KBM-7 (cell line): ENCODE measurements around the gene ST6GALNAC6.
"Not testable (repeated sequence)": the region's sequence is repeated elsewhere in the genome, so short reads cannot be mapped to it uniquely, and the experiment has no call there.

Experiments used
- DNase-seq: peaks from one replicate; pipeline ENCODE4 v3.0.0-alpha.2; 2015
- in situ Hi-C: fragments of 300-500 bp; cut with MboI; formaldehyde crosslinking; loops from 2 replicates; pipeline ENCODE4 v1.14.3; 2020; ENCODE audit warnings: low sequenced_read_pairs, low pct_unique_long_range_greater_than_20kb, mixed read lengths

The ST6GALNAC6 gene

GRCh38 chr9:127903557-127904475, 4.4 kb upstream of the ST6GALNAC6 start:
- in situ Hi-C loops, result loop anchor here (25.0 kb wide), 1 partner anchor 317 kb away; no protein-coding TSS in a partner anchor
- DNase-seq, result peak; percentile 86

GRCh38 chr9:127898433-127899127, 823 bp downstream of the ST6GALNAC6 start:
- DNase-seq, result peak; percentile 48
- in situ Hi-C loops, result no loop called here

- in situ Hi-C loops, result no loop called here
- peak; percentile 58 for DNase-seq
Measured at GRCh38 chr9:127897193-127897692, 2.2 kb downstream of the ST6GALNAC6 start.

- in situ Hi-C loops, result no loop called here
Measured at GRCh38 chr9:127896395-127897192, 2.8 kb downstream of the ST6GALNAC6 start.

GRCh38 chr9:127895811-127896210, 3.6 kb downstream of the ST6GALNAC6 start:
- in situ Hi-C loops, result no loop called here
- DNase-seq, result no peak

More at GRCh38 chr9:127896395-127897192, 2.8 kb downstream of the ST6GALNAC6 start:
- DNase-seq, result no peak

GRCh38 chr9:127893392-127893791, 6.0 kb downstream of the ST6GALNAC6 start:
- in situ Hi-C loops, result no loop called here
- DNase-seq, result no peak

GRCh38 chr9:127892831-127893230, 6.6 kb downstream of the ST6GALNAC6 start:
- DNase-seq, result no peak
- in situ Hi-C loops, result no loop called here

- no peak for DNase-seq
- in situ Hi-C loops, result no loop called here
Measured at GRCh38 chr9:127890053-127890452, 9.3 kb downstream of the ST6GALNAC6 start.

GRCh38 chr9:127887792-127888191, 11.6 kb downstream of the ST6GALNAC6 start:
- in situ Hi-C loops, result no loop called here
- no peak for DNase-seq

GRCh38 chr9:127886401-127886972, 12.9 kb downstream of the ST6GALNAC6 start:
- no peak for DNase-seq
- in situ Hi-C loops, result no loop called here

GRCh38 chr9:127885508-127886281, 13.7 kb downstream of the ST6GALNAC6 start:
- in situ Hi-C loops, result no loop called here
- DNase-seq, result no peak

GRCh38 chr9:127884976-127885490, 14.4 kb downstream of the ST6GALNAC6 start:
- no peak for DNase-seq
- in situ Hi-C loops, result no loop called here

- DNase-seq, result no peak
- in situ Hi-C loops, result no loop called here
Measured at GRCh38 chr9:127884427-127884911, 14.9 kb downstream of the ST6GALNAC6 start.

GRCh38 chr9:127883959-127884358, 15.4 kb downstream of the ST6GALNAC6 start:
- in situ Hi-C loops, result no loop called here
- no peak for DNase-seq

GRCh38 chr9:127881715-127882114, 17.7 kb downstream of the ST6GALNAC6 start:
- DNase-seq, in situ Hi-C loops: not testable (repeated sequence)

- no peak for DNase-seq
- in situ Hi-C loops, result no loop called here
Measured at GRCh38 chr9:127880143-127880542, 19.3 kb downstream of the ST6GALNAC6 start.

- no peak for DNase-seq
- in situ Hi-C loops, result no loop called here
Measured at GRCh38 chr9:127878652-127879390, 20.6 kb downstream of the ST6GALNAC6 start.
